ENCODE data around the gene SLC35D3.

- TF ChIP-seq SP1 (IDR thresholded peaks at IDR 0.05) = no peak
- no peak for TF ChIP-seq FOXM1 (IDR thresholded peaks at IDR 0.05; ENCODE audit: borderline replicate concordance)
- no peak for TF ChIP-seq NFRKB (IDR thresholded peaks at IDR 0.05)
- no peak for TF ChIP-seq FOXA1 (IDR thresholded peaks at IDR 0.05)
- TF ChIP-seq SUZ12 (IDR thresholded peaks at IDR 0.05) = no peak
- no peak for TF ChIP-seq FOXK2 (IDR thresholded peaks at IDR 0.05)
- no peak for TF ChIP-seq L3MBTL2 (conservative IDR thresholded peaks at IDR 0.05)
- no peak for TF ChIP-seq HDGF (IDR thresholded peaks at IDR 0.05; ENCODE audit: borderline replicate concordance)
- TF ChIP-seq BHLHE40 (IDR thresholded peaks at IDR 0.05; ENCODE audit: borderline replicate concordance) = no peak
- no peak for TF ChIP-seq LEF1 (IDR thresholded peaks at IDR 0.05; ENCODE audit: borderline replicate concordance)
- no peak for TF ChIP-seq PKNOX1 (IDR thresholded peaks at IDR 0.05)
- TF ChIP-seq ELF4 (IDR thresholded peaks at IDR 0.05) = no peak
- TF ChIP-seq ARNT (IDR thresholded peaks at IDR 0.05) = no peak
- TF ChIP-seq TARDBP (IDR thresholded peaks at IDR 0.05) = no peak
Observed at GRCh38 chr6:136932599-136932998, 10.5 kb downstream of the SLC35D3 start.
